NCI-H748 (cell line): ENCODE measurements around the gene SLC38A8.
A peak's percentile ranks its signal among the peaks of the same experiment; 100 is the strongest.

Source experiments
- DNase-seq: peaks from one replicate; lab custom pipeline; 2025; ENCODE audit not compliant: unreplicated experiment; lab: John Stamatoyannopoulos, UW

Gene SLC38A8

DNA sequence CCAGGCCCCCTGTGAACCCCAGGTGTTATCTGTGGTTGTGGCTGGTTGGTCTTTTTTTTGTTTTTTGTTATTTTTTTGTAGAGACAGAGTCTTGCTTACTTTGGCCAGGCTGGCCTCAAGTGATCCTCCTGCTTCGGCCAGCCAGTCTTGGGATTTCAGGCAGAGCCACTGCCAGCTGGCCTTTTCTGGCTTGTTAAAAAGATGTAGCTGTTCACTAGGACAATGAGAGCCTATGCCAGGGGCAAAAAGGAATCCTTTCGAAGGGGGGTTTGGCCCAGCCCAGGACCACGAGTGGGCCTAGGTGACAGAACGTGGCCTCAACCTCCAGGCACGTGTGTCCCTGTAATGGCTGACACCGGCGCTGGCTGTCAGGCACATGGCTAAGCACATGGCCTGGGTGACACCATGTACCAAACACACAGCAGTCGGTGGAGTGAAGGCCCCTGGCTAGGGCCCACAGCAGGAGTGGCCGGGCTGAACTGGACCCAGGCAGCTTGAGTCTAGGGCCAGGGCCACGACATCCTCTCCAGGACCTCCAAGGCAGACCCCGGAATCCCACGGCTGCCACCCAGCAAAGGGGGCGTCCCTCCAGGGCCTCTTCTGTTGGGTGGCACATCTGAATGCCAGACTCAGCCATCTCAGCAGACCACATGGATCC lies 6.9 kb upstream of the SLC38A8 start:
- no peak for DNase-seq

DNA sequence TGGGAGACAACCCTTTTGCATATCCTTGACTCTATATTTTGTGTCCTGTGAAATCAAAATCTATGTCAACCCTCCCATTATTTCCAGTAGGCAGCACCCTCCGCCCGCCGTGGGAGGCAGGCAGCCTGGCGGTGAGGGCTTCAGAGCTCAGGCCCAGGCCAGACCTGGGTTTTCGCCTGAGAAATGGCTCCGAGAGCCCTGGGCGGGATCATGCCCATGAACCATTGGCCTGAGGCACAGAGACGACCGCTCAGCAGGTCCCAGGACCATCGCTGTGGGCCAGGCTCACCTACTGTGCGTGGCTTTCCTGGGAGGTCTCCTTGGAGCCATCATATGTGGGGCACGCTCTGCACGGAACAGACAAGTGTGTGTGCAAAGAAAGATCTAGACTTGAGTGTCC lies 6.3 kb upstream of the SLC38A8 start:
- DNase-seq = no peak

DNA sequence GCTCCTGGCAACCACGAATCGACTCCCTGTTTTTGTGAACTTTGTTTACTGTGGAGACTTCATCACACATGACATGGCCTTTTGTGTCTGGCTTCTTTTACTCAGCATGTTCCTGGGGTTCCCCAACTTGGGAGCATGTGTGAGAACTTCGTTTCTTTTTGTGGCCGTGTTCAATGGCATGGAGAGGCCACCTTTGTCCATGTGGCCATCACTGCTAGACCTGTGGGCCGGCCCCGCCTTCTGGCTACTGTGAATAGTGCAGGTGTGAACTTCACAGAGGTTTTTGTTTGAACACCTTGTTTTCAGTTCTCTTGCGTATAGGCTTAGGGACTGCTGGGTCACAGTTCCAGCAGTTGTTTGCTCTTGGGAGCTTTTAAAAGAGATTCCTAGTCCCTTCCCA lies 5.7 kb upstream of the SLC38A8 start:
- DNase-seq = peak; percentile 39

DNA sequence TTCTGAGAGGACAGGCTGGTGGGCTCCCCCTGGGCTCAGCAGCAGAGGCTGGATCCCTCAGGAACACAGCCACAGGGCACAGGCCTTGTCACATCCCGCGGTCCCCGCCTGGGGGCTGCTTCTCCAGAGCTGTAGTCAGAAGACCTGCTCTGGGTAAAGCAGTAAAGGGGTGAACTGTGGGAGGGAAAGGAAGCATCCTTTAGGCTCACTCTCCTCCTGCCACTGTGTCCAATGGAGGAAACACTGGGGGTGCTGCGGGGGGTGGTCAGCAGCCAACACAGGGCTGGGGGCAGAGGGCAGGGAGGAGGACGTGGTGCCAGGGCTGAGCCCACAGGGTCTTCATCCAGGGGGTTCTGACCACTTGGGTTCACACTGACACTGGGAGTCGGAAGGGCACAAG lies 5.0 kb upstream of the SLC38A8 start:
- no peak for DNase-seq

DNA sequence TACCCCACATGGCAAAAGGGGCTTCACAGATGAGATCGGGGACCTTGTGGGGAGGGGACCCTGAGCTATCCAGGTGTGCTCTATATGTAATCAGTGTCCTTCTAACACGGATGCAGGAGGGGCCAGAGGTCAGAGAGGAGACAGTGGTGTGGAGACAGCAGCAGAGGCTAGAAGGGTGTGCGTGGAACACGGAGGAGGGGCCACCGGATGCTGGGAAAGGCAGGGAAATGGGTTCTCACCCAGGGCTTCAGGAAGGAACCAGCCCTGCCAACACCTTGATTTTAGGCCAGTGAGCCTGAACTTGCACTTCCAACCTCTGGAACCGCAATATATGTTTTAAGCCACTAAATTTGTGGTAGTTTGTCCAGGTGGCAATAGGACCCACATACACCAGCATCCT lies 4.6 kb upstream of the SLC38A8 start:
- DNase-seq = no peak

DNA sequence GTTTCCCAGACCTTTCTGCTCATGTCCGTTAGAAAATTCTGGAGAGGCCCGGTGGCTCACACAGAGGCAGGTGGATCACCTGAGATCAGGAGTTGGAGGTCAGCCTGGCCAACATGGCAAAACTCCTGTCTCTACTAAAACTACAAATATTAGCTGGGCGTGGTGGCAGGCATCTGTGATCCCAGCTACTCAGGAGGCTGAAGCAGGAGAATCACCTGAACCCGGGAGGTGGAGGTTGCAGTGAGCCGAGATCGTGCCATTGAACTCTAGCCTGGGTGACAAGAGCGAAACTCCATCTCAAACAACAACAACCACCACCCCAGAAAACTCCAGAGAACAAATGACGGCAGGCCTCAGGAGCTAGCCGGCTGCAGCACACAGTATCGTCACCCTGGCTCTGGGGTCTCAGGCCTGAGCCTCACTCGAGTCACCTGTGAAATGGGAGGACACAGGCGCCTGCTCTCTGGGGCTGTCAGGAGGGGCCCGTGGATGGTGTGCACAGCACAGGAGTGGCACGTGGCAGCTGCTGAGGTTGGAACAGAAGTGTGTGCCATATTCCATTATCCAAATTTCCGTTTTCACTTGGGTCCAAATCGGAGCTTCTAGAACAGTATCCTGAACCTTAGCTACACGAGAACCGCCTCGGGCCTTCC lies 3.3 kb upstream of the SLC38A8 start:
- DNase-seq = no peak

DNA sequence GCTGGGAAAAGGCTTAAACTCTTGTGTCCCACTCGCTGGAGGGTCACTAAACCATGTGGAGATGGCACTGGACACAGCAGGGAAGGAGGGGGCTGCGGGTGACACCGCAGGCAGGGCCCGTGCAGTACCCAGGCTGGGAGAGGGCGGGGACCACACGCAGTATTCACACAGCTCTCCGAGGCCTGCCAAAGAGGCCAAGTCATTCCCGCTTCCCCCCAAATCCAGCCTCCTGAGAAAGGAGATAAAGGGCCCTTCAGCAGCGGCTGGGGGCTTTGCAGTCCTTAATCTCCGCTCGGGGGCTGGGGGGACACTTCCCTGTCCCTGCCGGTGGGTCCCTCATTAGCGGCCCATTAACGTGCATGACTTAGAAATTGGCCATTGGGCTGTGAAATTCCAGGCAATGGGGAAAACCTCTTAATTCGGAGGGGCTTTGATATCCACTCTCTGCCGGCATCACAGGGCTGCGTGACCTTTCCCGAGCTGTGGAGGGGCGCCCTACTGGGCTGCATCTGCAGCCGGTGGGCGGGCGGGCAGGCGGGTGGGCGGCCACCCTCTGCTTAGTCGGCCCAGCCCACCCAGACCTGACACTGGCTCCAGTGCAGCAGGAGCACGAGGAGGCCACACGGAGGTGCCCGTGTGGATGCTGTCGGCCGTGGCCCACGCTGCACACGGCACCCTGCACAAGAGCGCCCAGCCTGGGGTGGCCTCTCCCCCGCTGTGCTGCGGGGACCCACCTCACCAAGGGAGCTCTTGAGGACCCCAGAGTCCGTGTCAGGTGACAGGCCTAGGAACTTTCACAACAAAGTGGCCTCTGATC lies 2.6 kb upstream of the SLC38A8 start:
- DNase-seq = no peak

DNA sequence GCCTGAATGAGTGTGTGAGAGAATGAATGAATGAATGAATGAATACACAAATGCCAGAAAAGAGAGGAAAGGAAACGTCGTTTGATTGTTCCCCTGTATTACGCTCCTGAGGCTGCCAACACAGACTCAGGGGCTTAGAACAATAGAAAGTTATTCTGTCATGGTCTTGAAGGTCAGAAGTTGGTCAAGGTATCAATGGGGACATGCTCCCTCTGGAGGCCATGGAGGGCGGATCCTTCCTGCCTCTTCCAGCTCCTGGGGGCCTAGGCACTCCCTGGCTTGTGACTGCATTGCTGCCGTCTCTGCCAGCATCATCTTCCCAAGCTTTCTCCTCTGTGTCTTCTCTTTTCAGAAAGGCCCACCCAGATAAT lies 1.5 kb upstream of the SLC38A8 start:
- peak; percentile 10 for DNase-seq

DNA sequence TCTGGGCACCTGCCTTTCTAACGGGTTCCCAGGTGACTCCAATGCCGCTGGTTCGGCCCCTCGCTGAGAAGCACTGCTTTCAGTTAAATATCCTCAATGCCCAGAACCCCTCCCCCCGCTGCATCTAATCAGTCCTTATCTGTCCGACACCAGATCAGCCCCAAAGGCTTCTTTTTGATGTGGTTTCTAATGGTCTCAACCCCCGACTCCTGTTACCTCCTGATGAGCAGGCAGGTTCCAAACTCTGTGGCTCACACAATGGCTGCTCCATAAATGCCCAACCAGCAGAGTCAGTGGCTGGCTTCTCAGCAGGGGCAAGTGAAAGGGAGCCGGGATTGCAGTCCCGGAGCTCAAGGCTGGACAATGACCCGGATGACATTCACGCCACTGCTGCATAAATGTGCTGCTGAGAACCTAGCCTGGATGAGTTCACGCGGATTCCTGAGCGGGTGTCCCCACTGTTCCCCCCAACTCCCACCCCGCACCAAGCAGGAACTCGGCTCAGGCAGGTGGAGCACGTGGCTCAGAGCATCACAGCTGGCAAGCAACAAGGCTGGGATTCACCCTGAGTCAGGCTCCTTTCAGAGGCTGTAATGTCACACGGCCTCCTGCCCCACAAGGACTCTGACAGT lies 1.0 kb upstream of the SLC38A8 start:
- no peak for DNase-seq

DNA sequence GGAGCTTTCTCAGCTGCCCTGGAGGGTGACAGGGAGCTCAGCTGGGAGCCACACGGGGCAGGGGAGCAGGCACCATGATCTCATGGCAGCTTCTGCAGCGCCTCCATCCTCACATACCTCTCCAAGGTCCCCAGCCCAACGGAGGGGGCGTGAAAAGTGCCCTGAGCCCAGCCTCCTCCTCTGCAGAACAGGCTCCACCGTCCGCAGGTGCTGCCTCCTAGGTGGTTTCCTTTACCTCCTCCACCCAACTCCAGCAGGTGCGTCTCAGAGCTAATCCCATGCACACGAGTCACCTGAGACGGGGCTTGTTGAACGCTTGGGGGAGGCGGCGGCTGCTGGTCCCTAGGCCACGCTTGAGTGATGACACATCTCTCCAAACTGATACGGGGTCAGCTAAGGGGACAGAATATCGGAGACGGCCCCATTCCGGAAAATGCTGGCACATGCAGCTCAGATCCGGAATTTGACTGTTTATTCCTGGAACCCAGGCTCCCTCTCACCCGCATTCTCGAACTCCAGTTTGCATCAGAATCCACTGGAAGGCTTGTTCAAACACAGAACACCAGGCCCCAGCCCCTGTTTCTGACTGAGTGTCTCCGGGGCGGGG lies 387 bp upstream of the SLC38A8 start:
- DNase-seq = peak; percentile 66

DNA sequence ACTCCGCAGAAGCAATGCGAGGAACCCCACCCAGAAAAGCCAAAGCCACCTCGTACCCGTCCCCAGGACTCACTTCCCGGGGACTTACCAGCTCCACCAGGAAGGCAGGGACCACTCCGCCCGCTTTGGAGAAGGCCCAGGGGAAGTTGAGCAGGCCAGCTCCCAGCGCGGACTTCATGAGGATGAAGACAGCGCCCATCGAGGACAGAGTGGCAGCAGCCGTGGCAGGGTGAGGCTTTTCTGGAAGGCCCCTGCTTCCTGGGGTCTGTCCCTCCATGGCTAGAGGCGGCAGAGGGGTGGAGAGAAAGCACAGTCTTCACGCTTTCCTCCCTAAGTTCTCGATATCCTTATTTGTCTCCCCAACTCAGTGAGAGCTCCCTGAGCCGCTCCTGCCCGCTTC lies 714 bp downstream of the SLC38A8 start:
- no peak for DNase-seq

DNA sequence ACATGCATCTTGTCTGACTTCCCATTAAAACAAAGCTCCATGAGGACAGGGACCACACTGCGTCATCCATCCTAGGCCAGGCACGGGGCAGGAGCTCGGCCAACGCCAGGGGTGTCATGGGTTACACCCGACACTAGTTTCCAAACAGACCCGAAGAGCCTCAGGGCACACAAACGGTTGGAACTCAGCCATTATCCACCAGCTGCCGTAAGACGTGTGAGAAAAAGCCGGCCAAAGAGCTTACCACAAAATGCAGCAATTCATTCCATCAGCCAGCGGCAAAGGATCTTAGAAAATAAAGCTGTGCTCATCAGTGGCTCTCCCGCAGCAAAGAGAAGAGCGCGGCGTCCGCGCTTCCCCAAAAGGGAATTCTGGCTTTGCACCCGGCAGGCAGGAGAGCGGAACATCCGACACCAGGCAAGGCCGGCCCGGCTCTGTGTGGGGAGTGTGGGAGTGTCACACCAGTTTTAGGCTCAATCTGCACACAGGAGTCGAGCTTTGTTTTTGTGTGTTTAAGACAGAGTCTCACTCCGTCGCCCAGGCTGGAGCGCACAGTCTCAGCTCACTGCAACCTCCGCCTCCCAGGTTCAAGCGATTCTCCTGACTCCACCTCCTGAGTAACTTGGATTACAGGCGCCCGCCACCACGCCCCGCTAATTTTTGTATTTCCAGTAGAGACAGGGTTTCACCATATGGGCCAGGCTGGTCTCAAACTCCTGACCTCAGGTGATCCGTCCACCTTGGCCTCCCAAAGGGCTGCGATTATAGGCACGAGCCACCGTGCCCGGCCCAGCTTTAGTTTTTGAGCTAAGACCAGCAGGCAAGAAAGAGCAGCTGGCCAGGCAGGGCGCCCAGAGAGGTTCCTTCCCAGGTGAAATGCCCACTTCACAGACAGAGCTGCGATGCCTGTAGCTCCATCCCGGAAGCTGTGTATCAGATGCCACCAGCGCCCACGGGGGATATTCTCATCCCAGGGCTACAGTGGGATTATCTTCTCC lies 1.5 kb downstream of the SLC38A8 start:
- DNase-seq = no peak

DNA sequence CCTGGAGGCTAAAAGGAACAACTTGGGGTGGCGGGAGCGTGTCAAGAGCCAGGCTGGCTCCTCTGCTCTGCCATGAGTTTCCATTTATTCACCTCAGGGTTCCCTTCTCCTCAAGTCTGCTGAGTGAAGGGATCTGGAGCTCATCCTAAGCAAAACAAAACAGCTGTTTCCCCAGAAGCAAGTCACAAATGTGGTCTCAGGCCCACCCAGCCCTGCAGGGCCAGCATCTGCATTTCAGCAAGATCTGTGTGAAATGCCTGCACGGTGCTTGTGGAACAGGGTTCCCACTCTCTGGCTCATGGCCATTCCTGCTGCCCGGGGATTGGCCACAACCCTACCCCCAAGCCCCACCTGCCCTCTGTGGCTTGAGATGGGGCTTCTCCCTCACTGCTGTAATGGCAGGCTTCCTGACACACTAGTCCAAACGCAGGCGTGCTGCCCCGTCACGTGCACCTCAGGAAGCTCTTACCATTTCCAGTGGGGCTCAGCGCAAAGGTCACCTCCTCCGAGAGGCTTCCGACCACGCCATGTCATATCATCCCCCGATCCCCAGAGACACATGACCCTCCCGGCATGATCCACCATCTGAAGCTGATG lies 2.3 kb downstream of the SLC38A8 start:
- no peak for DNase-seq

DNA sequence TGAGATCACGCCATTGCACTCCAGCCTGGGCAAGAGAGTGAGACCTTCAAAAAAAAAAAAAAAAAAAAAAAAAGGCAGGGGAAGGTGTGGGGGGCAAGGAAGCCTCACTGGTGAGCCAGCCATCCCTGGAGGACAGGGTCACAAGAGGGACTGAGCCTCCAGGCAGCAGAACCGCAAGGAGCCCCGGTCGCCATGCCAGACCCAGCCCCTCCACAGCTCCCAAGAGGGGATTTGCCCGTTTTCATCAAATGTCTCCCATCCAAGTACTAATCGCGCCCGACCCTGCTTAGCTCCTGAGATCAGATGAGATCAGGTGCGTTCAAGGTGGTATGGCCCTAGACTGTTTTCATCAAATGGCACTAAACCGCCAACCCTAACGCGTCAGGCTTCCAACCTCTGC lies 2.9 kb downstream of the SLC38A8 start:
- DNase-seq = no peak

DNA sequence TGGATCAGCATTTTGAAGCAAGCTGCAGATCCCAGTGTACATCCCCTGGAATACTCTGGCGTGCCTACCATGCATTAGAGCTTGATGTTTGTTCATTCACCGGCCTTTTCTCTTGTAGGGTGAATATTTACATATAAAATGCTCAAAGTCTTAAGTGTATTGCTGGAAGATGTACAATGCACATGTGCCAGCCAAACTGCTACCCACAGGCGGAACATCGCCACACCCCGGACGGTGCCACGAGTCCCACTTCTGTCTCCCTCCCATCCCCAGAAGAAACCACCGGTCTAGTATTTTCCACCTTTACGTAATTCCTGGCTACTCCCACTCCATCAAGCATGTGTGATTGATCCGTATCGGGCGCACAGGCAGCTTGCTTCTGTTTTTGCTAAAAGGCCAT lies 4.1 kb downstream of the SLC38A8 start:
- DNase-seq = no peak

DNA sequence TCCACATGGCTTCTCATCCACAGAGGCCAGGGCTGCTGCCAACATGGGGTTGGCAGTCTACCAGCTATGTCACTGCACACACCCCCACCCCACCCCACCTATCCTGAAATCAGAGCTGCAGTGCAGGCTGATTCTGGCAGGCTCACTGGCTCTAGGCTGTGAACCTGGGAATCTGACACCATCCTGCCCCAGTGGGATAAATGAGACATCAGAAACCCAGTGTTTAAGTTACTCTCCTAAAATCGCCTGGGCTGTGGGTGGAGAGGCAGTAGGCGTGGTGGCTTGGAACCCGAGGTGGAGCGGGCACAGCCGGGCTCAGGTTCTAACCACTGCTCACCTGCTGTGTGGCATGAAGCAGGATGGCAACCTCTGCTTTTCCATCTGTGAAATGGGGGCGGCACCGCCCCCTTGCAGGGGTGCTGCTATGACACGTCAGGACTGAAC lies 5.6 kb downstream of the SLC38A8 start:
- no peak for DNase-seq

DNA sequence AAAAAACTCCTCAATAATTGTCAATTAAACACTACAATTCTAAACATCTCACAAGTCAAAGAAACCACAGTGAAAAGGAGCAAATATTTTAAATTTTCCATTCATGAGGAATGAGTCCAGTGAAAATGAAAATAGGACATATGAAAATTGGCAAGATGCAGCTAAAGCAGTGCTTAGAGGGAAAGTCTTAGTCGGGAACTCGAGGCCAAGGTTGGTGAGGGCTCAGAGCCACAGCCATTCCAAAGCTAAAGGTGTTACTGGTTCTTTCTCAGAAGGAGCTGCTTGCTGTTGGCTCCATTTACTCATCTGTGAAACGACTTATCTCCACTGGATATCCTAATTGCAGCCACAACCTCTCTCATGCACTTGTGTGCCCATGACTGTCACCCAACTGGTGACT lies 6.5 kb downstream of the SLC38A8 start:
- no peak for DNase-seq

DNA sequence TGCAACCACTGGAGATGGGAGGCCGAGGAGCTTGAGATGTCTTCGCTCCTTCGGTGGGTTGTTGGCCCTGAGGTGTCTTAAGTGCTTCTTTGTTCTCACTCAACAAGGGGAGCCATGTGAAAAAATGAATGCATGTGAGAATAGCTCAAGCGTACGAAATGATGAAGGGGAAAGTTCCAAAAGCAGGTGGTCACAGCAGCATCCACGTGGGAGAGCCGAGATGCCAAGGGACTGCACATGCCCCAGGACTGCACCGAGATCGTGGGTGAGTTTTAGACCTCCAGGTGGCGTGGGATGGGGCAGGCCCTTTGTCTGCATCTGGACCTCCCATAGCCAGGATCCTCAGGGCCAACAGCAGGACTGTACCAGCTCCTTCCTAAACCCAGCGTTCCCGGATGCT lies 8.1 kb downstream of the SLC38A8 start:
- no peak for DNase-seq

DNA sequence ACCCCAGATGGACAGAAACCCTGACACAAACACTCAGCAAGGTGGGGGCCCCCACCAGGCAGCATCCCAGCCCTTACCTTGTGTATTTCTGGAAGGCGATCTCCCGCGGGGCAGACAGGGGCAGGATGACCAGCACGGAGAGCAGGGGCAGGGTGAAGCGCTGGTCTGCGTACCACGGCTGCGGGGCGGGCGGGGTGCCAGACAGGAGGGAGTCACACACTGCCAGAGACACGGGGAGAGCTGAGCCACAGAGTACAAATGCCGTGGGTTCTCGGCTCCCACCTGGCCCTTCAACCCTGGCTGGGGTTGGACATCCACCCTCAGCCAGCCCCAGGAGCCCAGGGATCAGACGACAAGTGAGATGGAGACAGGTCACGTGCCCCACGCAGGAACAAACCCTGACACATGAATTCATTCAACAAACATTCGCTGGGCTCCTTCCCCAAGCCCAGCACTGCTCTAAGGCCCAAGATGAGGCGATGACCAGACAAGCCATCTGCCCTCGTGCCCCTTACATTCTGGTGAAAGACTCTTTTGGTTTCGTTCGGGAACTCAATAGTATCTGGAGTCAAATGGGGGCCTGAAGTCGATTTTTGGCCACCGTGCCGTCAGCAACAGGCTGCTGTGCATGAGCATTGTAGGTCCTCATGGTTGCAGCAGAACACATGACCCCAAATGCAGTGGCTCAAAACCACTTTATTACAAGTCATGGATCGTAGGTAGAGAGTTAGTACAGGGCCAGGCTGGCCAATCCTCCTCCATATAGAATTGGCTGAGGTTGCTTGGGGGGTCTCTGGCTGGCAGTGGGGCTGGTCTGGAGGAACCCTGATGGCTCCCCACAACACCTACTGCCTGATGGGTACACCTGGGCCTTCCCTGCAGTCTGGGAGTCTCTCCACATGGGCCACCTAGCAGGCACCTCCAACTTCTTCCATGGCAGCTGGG lies 9.1 kb downstream of the SLC38A8 start:
- no peak for DNase-seq
